ENCODE data around the gene EGR1.

DNA sequence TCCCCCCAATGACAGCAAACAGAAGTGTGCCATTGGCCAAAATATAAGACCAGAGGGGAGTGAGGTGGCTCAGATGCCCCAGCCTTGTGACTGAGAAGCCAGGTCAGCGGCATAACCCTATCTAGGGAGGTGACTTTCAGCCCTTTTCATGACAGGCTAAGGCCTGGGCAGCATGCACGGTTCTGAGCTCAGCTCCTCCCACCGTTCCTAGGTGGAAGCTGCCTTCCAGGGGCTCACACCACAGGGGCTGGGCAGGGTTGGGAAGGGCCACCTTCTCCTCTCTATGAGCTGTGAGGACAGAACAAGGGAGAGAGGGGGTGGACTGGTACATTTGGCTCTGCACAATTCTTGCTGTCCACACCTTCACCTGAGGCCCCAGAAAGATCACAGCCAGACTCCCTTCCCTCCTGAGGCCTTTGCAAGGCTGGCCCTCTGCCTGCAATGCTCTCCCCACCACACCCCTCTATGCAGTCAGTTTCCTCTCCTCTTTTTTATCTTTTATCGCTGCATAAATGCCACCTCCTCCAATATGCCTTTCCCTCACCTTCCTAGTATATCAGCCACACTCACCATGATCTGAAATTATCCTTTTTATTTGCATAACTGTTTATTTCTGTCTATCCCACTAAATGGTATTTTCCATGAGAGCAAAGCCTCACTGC is 5.1 kb upstream of the EGR1 start:
- TF ChIP-seq, protein P1, sequence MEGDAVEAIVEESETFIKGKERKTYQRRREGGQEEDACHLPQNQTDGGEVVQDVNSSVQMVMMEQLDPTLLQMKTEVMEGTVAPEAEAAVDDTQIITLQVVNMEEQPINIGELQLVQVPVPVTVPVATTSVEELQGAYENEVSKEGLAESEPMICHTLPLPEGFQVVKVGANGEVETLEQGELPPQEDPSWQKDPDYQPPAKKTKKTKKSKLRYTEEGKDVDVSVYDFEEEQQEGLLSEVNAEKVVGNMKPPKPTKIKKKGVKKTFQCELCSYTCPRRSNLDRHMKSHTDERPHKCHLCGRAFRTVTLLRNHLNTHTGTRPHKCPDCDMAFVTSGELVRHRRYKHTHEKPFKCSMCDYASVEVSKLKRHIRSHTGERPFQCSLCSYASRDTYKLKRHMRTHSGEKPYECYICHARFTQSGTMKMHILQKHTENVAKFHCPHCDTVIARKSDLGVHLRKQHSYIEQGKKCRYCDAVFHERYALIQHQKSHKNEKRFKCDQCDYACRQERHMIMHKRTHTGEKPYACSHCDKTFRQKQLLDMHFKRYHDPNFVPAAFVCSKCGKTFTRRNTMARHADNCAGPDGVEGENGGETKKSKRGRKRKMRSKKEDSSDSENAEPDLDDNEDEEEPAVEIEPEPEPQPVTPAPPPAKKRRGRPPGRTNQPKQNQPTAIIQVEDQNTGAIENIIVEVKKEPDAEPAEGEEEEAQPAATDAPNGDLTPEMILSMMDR (IDR thresholded peaks at IDR 0.05): no peak
- TF ChIP-seq EP300 (IDR thresholded peaks at IDR 0.05) (no peak), POLR2AphosphoS5 (IDR thresholded peaks at IDR 0.05) (no peak)
